GM19025 (cell line): ENCODE measurements around the gene FGGY.

Source experiments
- ATAC-seq: cut with Tn5 transposase; IDR thresholded peaks from one replicate; pipeline ENCODE4 v1.9.1; 2021; ENCODE audit warnings: mild to moderate bottlenecking, low read depth, moderate library complexity; ENCODE audit not compliant: unreplicated experiment

Gene FGGY

DNA sequence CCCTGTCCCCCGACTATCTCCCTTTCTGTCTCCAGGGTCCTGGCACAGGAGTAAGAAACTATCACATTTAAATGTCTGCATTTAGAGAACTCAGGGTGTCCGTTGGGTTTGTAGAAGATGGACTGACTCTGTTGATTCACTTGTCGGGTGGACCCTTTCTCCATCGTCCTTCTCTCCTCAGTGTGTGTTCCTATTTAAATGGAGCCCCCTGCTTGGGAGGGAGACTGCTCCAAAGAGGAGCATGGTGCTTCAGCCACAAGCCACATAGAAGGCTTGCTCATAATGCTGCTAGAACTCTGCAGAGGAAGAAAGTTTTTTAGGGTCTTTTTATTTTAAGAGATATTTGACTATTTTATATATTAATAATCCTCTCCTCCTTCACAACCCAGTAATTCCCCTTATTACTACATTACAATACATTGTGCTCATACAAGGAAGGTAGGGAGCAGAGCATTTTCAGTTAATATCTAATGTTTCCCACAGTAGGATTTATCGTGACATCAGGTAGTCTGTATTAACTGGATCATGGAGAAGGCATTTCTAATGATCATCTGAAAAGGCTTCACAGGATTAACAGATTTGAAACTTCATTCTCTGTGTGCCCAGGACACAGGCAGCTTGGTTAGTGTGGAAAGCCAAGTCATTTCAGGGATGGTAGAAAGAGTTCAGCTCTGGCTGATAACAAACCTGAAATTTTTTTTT lies 13.8 kb downstream of the FGGY start:
- ATAC-seq: no peak

DNA sequence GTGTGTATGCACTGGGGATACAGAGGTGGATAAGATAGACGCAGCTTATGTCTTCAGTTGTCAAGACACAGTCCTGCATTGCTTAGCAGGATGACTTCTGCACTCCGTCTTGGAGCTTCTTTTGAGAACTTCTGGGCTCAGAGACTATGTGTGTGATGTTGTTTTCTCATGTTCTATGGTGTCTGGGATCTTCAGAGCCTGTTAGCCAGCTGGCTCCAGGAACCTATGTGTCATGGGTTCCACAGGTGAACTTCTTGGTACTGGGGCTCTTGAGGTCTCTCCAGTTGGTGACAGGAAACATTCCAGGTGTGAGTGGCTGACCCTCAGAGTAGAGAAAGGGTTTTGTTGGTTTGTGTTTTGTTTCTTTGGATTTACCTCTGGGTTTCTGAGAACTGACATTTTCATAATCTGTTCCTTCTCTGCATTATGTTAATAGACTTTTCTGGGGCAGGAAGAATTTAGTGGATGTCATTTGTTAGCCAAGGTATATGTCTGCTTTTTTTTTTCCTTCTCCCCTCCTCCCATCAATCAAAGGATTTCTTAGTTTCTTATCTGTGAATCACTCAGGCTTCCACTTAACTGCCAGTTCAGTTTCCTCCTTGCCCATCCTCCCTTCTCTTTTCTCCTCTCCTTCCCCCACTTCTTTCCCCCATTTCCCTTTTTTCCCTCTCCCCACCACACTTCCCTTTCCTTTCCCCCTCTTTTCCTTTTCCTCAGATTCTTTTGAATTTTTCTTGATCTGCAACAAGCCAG lies 18.1 kb downstream of the FGGY start:
- no peak for ATAC-seq

DNA sequence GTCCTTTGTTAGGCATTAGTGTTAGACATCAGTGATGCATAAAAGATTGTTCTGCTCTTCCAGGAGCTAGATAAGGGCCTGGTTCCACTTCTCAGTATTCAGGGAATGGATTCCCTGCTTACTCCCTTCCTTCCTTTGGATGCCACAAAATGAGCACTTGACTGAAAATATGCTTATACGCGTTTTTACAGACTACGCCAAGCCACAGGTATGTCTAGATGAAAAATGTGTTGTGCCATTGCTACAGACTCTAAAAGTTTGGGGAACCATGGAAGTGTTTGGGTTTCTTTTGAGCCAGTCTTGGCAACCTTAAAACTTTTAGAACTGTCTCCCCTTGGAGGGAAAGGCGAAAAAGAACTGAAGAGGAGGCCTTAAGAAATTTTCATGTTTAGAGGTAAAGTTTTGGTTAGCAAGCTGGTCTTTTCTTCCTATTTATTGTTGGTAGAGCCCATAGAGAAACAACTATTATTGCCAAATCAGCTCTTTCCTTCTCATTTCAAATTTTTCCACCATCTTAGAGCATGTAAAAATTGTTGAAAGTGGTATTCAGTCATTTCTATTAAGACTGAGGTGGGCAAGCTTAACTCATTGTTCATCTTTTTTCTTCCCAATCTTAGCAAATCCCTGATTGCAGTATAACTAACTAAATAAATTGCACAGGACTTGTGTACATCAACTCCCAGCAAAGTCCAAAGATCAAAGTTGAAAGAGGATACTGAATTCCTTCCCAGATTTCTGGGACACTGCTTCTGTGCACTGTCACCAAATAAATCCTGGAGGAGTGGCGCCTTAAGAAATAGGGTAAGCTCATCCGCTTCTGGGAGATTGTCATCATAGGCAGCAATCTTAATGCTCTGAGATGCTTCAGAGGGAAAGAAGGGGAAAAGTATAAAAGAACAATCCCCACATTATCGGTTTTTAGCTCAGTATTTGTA lies 18.9 kb downstream of the FGGY start:
- no peak for ATAC-seq

DNA sequence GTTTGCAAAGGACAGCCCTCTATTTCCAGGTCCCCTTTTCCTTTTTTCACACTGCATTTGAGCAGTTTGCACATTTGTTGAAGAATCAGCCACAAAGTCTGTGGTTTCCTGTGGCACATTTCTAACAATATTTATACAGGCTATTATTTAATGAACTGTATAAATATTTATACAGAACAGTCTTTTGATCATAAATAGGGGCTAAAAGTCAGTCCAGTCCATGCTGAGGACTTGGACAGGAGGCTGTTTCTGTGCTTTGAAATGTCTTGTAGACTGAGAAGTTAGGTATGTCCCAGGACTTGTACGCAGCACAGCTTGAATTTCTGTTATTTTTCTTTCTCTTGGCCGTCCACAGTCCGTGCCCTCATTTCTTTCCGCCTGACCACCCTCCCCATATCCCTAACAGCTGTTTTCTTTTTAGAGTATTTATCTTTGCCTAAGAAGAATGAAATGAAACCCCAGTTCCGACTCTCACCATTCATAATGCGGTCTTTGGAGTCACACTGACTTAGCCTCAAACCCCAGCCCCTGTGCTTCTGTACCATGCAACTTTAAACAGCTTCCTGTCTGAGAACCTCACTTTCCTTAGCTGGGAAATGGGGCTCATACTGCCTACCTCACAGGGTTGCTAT lies 19.7 kb downstream of the FGGY start:
- no peak for ATAC-seq

DNA sequence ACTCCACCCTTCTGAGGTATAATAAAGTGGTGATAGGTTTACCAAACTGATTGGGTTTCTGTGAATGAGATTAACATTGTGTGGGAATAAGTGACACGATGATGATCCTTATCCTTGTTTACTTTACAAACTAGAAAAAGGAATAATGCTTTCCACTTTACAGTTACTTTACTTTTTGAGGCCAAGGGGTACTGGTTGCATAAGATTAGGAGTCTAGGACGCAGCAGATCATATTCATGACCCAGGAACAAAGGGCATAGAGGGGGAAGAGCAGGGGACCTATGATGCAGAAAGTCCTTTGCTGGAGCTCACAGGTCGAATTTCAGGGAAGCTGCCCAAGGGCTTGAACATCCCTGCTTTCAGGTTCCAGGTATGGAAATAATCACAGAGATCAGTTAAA lies 20.4 kb downstream of the FGGY start:
- ATAC-seq: no peak

DNA sequence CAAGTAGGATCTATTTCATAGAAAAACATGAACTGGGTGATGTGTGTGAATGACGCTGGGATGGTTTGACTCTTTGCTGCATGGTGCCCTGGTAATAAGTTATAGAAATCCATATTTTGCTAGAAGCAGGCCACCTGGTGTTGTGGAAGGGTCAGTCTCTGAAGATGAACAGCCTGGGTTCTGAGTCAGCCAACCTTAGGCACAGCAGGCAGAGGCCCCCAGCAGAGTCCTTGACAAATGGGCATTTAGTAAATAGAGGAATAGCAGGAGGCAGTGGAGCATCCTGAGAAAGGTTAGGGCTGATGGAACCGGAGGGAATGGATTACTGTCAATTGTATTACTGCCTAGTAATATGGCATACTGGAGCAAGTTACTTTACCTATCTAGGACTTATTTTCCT lies 20.9 kb downstream of the FGGY start:
- ATAC-seq: no peak

DNA sequence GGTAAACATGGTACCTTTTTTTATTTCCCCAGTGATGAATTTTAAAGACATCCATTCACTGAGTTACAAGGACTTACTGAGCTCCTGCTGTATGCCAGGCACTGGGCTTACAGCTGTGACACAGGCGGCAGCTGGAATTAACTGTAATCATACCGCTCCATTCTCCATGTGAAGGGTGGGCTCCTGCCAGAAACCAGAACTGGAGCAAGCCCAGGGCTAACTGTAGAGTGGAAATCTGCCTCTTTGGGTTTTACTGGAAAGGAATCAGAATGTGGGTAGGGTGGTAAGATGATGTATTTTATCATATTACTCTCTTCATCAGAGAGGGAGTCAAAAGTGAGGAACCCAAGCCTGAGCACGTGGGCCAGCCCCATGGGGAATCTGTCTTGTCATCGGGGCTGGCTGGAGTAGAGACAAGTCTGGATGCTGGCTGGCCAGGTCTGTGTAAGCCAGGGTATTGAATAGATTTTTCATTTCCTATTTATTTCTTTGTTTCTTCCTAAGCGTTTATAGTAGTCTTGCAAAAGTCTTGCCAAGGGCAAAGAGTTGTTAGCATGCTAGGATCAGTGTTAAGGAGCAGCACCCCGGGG lies 21.5 kb downstream of the FGGY start:
- no peak for ATAC-seq

DNA sequence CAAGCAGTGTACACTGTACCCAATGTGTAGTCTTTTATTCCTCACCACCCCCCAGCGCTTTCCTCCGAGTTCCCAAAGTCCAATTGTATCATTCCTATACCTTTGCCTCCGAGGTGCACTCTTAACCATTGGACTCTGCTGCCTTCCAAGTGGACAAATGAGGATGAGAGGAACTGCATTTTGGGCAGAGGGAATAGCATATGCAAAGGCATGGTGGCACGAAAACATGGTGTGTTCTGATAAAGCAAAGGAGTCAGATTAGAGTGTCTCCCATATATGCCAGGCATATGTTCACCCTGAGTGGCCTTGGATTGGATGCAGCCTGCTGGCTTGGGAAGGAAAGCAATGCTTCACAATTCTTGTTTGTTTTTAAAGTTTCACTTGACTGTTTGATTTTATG lies 25.5 kb downstream of the FGGY start:
- no peak for ATAC-seq

DNA sequence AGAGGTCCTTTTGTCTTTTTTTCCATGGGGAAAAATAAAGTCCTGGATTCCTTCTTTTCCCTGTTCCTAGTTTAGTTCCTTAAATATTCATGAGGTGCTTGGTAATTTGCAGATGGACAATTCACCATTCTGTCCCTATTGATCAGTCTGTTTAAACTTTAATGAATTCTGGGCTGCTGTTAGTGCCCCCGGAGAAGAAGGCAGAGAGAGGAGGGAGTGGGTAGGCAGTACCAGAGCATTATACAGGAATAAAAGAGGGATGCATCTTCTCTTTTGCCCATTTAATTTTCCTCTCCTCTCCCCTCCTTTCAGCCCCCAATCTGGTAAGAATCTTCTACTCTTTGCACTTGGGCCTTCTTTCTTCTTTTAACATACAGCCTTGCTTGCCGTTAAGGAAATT lies 25.9 kb downstream of the FGGY start:
- ATAC-seq: no peak

DNA sequence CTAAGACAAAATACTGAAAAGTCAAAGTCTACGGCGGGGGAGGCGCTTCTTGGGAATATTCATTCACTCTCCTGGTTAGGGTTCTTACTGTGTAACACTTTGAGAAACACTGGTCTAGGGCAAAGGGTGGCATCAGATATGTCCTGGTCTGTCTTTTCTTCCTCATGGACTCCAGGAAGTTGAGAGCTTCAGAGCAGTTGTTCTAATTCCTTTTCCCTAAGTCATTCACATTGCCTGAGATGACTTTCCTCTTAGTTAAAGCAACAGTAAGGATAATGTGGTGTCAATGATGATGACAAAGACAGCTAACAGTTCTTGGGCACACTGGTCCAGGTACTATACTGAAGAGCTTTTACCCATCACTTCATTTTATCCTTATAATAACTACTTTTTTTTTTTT lies 27.0 kb downstream of the FGGY start:
- no peak for ATAC-seq

DNA sequence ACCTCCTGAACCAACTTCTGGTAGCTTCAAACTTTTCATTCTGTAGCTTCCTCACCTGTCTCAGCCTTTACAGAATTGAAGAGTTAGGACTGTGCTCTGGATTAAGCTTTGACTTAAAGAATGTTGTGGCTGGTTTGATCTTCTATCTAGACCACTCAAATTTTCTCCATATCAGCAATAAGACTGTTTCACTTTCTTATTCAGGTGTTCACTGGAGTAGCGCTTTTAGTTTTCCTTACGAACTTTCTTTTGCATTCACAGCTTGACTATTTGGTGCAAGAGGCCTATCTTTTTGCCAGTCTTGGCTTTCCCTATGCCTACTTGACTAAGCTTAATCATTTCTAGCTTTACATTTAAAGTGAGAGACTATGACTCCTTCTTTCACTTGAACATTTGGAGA lies 31.5 kb downstream of the FGGY start:
- ATAC-seq: no peak

DNA sequence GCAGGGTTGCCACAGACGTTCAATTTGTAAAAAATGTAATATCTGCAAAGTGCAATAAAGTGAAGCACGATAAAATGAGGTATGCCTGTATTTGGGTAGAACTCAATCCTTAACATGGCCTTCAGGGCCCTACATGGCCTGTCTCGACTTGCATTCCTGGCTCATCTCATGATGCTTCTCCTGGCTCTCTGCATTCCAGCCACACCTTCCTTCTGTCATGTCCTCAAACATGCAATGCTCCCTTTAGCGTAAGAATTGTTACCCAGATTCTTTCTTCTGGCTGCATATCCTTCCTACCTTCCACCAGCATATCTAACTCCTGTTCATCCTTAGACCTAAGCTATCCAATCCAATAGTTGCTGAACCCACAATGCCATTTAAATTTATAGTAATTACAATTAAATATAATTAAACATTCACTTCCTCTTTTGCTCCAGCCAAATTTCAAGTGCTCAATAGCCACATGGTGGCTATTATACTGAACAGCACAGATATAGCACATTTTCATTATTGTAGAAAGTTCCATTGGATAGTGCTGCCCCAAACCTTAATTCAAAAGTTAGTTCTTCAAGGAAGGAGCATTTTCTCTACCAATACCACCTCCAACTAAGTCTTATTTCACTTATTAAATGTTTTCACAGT lies 32.6 kb downstream of the FGGY start:
- ATAC-seq: no peak

DNA sequence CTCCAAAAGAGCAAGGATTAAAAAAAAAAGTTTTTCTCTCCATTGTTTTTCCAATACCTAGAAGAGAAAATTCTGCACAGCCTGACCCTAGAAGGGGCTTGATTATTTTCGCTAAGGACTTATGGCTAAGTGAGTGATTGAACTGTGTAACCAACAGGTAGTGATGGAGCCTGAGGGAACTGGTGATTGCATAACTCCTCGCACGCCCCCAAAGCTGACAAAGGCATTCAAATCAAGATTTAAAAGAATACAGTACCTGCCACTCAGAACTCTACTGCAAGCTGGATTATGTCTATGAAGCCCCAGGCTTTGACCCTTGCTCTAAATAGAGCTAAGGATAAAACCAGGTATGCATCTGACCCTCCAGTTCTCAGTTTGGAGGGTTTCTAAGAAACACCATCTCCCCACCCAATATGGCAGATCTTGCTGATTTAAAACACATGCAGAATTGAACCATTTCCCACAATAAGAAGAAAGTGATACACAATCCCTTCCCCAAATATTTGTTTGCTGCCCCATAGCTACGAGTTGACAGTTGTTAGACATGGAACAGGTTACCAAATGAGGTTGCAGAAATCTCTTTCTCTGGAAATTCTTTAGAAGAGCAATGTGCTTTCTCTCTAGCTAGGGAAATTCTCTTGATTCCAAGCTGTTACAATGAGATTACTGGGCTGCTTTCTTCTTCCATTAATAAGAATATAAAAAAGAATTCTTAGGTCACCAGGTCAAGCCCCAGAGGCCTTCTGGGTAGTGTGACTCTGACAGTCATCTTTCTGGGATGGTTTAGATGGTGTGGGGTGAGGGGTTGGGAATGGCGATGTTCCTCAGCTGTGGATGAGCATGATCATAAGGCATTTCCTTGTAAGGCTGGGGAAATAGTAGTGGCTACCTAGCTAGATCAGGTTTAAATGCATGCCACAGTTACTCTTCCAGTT lies 35.1 kb downstream of the FGGY start:
- ATAC-seq: no peak

DNA sequence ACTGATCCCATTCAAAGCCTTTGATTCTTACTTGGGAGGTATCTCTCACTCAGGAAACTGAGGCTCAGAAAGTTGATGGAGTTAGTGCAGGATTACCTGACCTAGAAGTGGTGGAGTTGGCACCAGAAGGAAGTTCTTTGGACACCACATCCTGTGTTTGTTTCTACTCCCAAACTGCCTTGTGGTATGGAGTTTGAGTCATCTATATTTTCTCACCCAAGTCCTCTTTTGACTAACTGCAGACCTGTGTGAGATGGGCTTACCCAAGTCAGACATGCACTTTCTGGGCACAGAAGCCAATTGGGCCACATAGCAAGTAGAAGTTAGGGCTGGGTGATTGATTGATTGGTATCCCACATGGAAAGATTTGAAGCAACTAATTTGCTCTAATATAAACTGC lies 36.1 kb downstream of the FGGY start:
- no peak for ATAC-seq

DNA sequence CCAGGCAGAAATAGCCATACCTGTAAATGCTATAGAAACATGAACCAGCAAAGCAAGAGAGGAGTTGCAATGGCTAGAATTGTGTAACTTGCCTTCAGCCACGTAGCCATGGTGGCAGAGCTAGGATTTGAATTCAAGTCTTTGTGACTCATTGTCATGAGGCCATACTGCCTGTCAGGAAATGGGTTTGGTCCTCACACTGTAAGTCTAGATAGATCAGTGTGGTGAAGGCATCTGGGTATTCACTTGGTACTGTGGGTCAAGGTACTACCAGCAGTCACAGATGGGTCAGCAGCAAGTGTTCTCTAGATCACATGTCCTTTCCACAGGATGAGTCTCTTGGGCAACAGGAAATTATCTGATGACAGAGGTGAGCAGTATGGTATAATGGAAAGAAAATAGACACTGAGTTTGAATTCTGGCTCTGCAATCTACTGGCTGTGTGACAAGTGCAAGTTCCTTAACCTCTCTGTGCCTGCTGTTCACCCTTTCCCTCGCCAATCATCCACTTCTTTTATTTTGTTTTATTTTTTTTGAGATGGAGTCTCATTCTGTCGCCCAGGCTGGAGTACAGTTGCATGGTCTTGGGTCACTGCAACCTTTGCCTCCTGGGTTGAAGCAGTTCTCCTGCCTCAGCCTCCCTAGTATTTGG lies 36.9 kb downstream of the FGGY start:
- ATAC-seq: no peak

DNA sequence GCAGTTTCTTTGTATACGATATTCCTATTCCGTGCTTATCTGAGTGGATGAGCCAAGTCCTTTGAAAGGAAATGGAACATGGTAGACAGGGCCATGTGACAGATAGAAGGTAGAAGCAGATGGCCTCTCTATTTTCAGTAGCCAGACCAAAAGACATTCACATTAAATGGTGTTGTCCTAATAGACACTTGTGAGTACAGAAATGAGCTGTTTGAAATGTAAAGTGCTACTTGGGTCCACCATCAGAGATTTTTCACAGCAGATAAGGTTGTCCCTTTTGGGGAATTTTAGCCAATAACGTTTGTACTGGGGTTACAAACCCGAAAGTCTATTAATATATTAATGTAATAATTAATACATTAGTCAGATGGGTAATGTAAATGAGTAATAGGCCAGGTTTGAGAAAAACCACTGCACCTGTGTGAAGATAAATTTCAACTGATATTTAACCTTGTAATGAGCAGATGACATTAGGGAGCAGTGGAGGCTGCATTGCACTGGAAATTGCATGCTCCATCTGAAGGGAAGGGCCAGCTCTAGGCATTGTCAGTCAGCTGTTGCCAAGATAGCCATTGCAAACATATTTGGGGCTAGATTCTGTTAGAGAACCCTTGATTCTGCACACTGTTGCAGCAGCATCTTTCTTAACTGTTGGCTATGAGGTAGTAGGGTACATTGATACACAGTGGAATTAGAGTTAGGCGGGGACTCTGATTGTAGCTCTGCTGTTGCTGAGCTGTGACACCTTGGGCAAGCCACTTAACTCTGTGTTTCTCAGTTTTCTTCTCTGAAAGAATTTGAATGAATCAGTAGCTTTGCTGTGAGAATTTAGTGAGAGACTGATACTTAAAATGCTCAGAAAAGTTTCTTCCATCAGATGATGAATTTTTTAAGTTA lies 43.8 kb downstream of the FGGY start:
- ATAC-seq: peak; percentile 60

DNA sequence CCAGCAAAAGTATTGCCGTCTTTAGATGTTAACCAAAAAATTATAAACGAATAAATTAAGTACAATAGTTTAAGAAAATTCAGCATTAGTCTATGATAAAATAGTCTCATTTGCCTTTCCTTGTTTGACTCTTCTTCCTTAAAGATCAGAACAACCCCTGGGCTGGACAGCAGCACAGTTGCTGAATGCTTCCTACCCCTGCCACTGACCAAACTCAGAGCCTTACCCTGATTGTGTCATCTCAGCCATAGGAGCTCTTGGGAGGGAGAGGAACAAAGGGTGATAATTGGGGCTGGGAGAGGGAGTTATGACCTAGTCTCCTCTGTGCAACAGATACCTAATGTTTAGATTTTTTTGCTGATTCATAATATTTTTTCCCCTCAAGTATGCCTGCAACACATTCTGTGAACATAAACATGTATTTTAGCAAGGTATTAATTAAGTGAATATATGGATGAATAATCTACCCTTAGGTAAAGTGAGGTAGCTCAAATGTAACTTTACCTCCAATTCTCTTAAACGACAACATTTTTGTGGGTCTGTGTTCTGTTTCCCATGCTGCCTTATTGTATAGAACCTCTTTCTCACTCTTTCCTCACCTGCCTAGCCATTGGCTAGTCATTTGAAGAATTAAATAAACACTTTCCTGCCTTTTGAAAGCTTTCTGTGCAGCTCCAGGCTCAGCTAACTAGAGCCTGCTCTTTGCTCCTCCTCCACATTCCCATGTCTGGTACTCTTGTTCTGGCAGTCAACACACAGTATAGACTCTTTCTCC lies 46.1 kb downstream of the FGGY start:
- no peak for ATAC-seq
